HUES6 (cell line): Measurements from ENCODE around the gene NRDC.
A peak's percentile ranks its signal among the peaks of the same experiment; 100 is the strongest.
"Not testable (repeated sequence)": the region's sequence is repeated elsewhere in the genome, so short reads cannot be mapped to it uniquely, and the experiment has no call there.

Source experiments
- H3K27ac ChIP-seq: 2 replicates; pipeline ENCODE4 v1.7.0; 2013; ENCODE audit warnings: low read depth, mild to moderate bottlenecking, low read length, inconsistent platforms
- H3K27me3 ChIP-seq: 2 replicates; pipeline ENCODE4 v1.6.1; 2013; ENCODE audit warnings: low read length; ENCODE audit not compliant: control insufficient read depth, insufficient read depth
- H3K36me3 ChIP-seq: 2 replicates; pipeline ENCODE4 v1.6.1; 2013; ENCODE audit warnings: low read length; ENCODE audit not compliant: control insufficient read depth, insufficient read depth
- H3K4me1 ChIP-seq: 2 replicates; pipeline ENCODE4 v1.6.1; 2013; ENCODE audit warnings: low read length; ENCODE audit not compliant: control insufficient read depth, insufficient read depth
- H3K4me3 ChIP-seq: 2 replicates; pipeline ENCODE4 v1.5.1; 2013; ENCODE audit warnings: low read depth, low read length
- H3K9ac ChIP-seq: one replicate; pipeline ENCODE4 v1.6.1; 2013; ENCODE audit warnings: mild to moderate bottlenecking, low read length
- H3K9me3 ChIP-seq: 2 replicates; pipeline ENCODE4 v1.6.1; 2013; ENCODE audit warnings: low read depth, low read length; ENCODE audit not compliant: control insufficient read depth, insufficient read depth

Gene NRDC

GRCh38 chr1:51840743-51841461, 37.6 kb downstream of the NRDC start:
- Histone ChIP-seq H3K36me3 (peaks cover 33% of the 10 kb centered on the region), H3K9ac (no peak overlapping the region), H3K27ac (no peak overlapping the region), H3K4me3 (no peak overlapping the region), H3K4me1 (peaks cover 11% of the 10 kb centered on the region), H3K27me3 (no peaks in the 10 kb centered on the region), H3K9me3 (no peaks in the 10 kb centered on the region)

- no peak overlapping the region for H3K4me3 ChIP-seq
- peaks cover 10% of the 10 kb centered on the region for H3K4me1 ChIP-seq
- no peak overlapping the region for H3K27ac ChIP-seq
- peaks cover 39% of the 10 kb centered on the region for H3K36me3 ChIP-seq
- H3K27me3 ChIP-seq: no peaks in the 10 kb centered on the region
- H3K9me3 ChIP-seq: no peaks in the 10 kb centered on the region
- H3K9ac ChIP-seq: no peak overlapping the region
Observed at GRCh38 chr1:51840182-51840581, 38.3 kb downstream of the NRDC start.

GRCh38 chr1:51839094-51839493, 39.4 kb downstream of the NRDC start:
- Histone ChIP-seq H3K27me3 (no peaks in the 10 kb centered on the region), H3K27ac (no peak overlapping the region), H3K4me3 (no peak overlapping the region), H3K9ac (no peak overlapping the region), H3K4me1 (peaks cover 2% of the 10 kb centered on the region), H3K9me3 (no peaks in the 10 kb centered on the region), H3K36me3 (peaks cover 42% of the 10 kb centered on the region)

- Histone ChIP-seq H3K4me3 (no peak overlapping the region), H3K4me1 (no peaks in the 10 kb centered on the region), H3K9me3 (no peaks in the 10 kb centered on the region), H3K27me3 (no peaks in the 10 kb centered on the region), H3K9ac (no peak overlapping the region), H3K36me3 (peaks cover 58% of the 10 kb centered on the region), H3K27ac (no peak overlapping the region)
Observed at GRCh38 chr1:51837243-51837642, 41.3 kb downstream of the NRDC start.

- no peaks in the 10 kb centered on the region for H3K27me3 ChIP-seq
- H3K4me1 ChIP-seq: no peaks in the 10 kb centered on the region
- H3K9ac ChIP-seq: no peak overlapping the region
- no peaks in the 10 kb centered on the region for H3K9me3 ChIP-seq
- no peak overlapping the region for H3K27ac ChIP-seq
- H3K36me3 ChIP-seq: peaks cover 59% of the 10 kb centered on the region
- no peak overlapping the region for H3K4me3 ChIP-seq
Observed at GRCh38 chr1:51833700-51834099, 44.8 kb downstream of the NRDC start.

GRCh38 chr1:51829058-51829457, 49.5 kb downstream of the NRDC start:
- Histone ChIP-seq H3K4me3 (no peak overlapping the region), H3K9ac (no peak overlapping the region)

GRCh38 chr1:51819810-51820209, 58.7 kb downstream of the NRDC start:
- H3K27me3 ChIP-seq: no peaks in the 10 kb centered on the region
- H3K36me3 ChIP-seq: peaks cover 78% of the 10 kb centered on the region
- H3K27ac ChIP-seq: no peak overlapping the region
- no peak overlapping the region for H3K4me3 ChIP-seq
- H3K9me3 ChIP-seq: no peaks in the 10 kb centered on the region
- H3K9ac ChIP-seq: no peak overlapping the region
- no peaks in the 10 kb centered on the region for H3K4me1 ChIP-seq

More at GRCh38 chr1:51829058-51829457, 49.5 kb downstream of the NRDC start:
- no peaks in the 10 kb centered on the region for H3K9me3 ChIP-seq
- no peaks in the 10 kb centered on the region for H3K27me3 ChIP-seq
- no peaks in the 10 kb centered on the region for H3K4me1 ChIP-seq
- no peak overlapping the region for H3K27ac ChIP-seq
- H3K36me3 ChIP-seq: peaks cover 65% of the 10 kb centered on the region

- H3K4me1 ChIP-seq, H3K27ac ChIP-seq, H3K9ac ChIP-seq, H3K4me3 ChIP-seq, H3K27me3 ChIP-seq, H3K9me3 ChIP-seq: not testable (repeated sequence)
- H3K36me3 ChIP-seq: peaks cover 81% of the 10 kb centered on the region
Observed at GRCh38 chr1:51819021-51819420, 59.5 kb downstream of the NRDC start.

GRCh38 chr1:51818487-51818886, 60.0 kb downstream of the NRDC start:
- Histone ChIP-seq H3K9me3 (no peaks in the 10 kb centered on the region), H3K4me3 (no peak overlapping the region), H3K4me1 (no peaks in the 10 kb centered on the region), H3K27me3 (no peaks in the 10 kb centered on the region), H3K9ac (no peak overlapping the region), H3K27ac (peak overlapping the region; percentile 15; the same call in 1 of the 2 replicates), H3K36me3 (peaks cover 85% of the 10 kb centered on the region)

- Histone ChIP-seq H3K36me3 (peaks cover 90% of the 10 kb centered on the region), H3K27me3 (no peaks in the 10 kb centered on the region), H3K4me3 (no peak overlapping the region), H3K9ac (no peak overlapping the region), H3K9me3 (no peaks in the 10 kb centered on the region), H3K27ac (no peak overlapping the region), H3K4me1 (no peaks in the 10 kb centered on the region)
Observed at GRCh38 chr1:51814513-51814912, 64.0 kb downstream of the NRDC start.

GRCh38 chr1:51799372-51799771, 79.2 kb downstream of the NRDC start:
- H3K4me1 ChIP-seq: no peaks in the 10 kb centered on the region
- H3K4me3 ChIP-seq: no peak overlapping the region
- no peaks in the 10 kb centered on the region for H3K27me3 ChIP-seq
- peaks cover 78% of the 10 kb centered on the region for H3K36me3 ChIP-seq
- no peaks in the 10 kb centered on the region for H3K9me3 ChIP-seq
- H3K9ac ChIP-seq: no peak overlapping the region
- H3K27ac ChIP-seq: no peak overlapping the region
